Heart left ventricle (tissue), 13 donors: ENCODE measurements around the gene OR8K1.

Experiments used
- POLR2A ChIP-seq, 2 donors: fragments of 450-650 bp; IDR thresholded peaks; one replicate each; pipeline ENCODE4 v1.6.1; 2017; ENCODE audit warnings: antibody characterized with exemption in 2 of 2, mild to moderate bottlenecking in 2 of 2, moderate library complexity in 2 of 2
- TF ChIP-seq, protein P1 (sequence below), 12 donors: fragments of 200-600 bp; sonication (generic) in 4 of 12; IDR thresholded peaks; one replicate each; pipeline versions ENCODE4 v1.5.0 to v1.8.0; 2018 to 2022; ENCODE audit warnings: antibody characterized with exemption in 12 of 12, mild to moderate bottlenecking in 5 of 12
- donor health status: ischemic (EF 13 %, LVEDD 7.1; RV severe dilation, severe dysfunction).
- donor health status: DM: no; HTN: yes; CAD: no.
- donor health status: DM: no; HTN: no; CAD: no.
- donor health status: ischemic (EF 25% LVEDD 6.9; RV normal size, moderate dysfunction).
- donor health status: ischemic (EF 25% LVEDD 5.7; RV mildly dilated, moderate dysfunction).
- donor health status: ischemic (EF 35%, LVEDD 5.7; RV mildly dilated, moderate dysfunction).
- donor health status: nonischemic (EF 11% LVEDD 7.7; RV severe dilation, severe dysfunction).
- donor health status: DM: yes; HTN: yes; CAD: no.
- donor health status: PGD.
- donor health status: ischemic (EF 29% LVEDD 5.4; RV normal size, mild dysfunction).
- donor health status: nonischemic (EF 23%, LVEDD 6.1; RV moderate dilation, normal function).

- TF ChIP-seq, protein P1, sequence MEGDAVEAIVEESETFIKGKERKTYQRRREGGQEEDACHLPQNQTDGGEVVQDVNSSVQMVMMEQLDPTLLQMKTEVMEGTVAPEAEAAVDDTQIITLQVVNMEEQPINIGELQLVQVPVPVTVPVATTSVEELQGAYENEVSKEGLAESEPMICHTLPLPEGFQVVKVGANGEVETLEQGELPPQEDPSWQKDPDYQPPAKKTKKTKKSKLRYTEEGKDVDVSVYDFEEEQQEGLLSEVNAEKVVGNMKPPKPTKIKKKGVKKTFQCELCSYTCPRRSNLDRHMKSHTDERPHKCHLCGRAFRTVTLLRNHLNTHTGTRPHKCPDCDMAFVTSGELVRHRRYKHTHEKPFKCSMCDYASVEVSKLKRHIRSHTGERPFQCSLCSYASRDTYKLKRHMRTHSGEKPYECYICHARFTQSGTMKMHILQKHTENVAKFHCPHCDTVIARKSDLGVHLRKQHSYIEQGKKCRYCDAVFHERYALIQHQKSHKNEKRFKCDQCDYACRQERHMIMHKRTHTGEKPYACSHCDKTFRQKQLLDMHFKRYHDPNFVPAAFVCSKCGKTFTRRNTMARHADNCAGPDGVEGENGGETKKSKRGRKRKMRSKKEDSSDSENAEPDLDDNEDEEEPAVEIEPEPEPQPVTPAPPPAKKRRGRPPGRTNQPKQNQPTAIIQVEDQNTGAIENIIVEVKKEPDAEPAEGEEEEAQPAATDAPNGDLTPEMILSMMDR (IDR thresholded peaks at IDR 0.05) = no peak
- TF ChIP-seq POLR2A (IDR thresholded peaks at IDR 0.05) = no peak
Measured at GRCh38 chr11:56340289-56340688, 5.5 kb upstream of the OR8K1 start.
